Thyroid gland (tissue), 4 donors: ENCODE results near the gene NKX2-3.

Experiments
- CTCF ChIP-seq, 6 experiments: fragments of 200-600 bp in 3 of 6; fragments of 450-650 bp in 3 of 6; sonication (generic) in 3 of 6; IDR thresholded peaks; one replicate each; pipeline ENCODE4 v1.5.1; 2016 to 2019; ENCODE audit warnings: antibody characterized with exemption in 6 of 6, mild to moderate bottlenecking in 2 of 6, inconsistent platforms in 1 of 6, moderate library complexity in 1 of 6
- POLR2A ChIP-seq, 2 donors: fragments of 450-650 bp; IDR thresholded peaks; one replicate each; pipeline ENCODE4 v1.6.1; 2017; ENCODE audit warnings: antibody characterized with exemption in 2 of 2, mild to moderate bottlenecking in 2 of 2, moderate library complexity in 1 of 2

- TF ChIP-seq POLR2A (IDR thresholded peaks at IDR 0.05) = no peak
- TF ChIP-seq CTCF (IDR thresholded peaks at IDR 0.05) = no peak
These were observed 2.4 kb downstream of the NKX2-3 start for GRCh38 chr10:99534939-99535763.
